D721Med (cell line): Measurements from ENCODE around the gene SPO11.

Experiments used
- DNase-seq: peaks from one replicate; pipeline ENCODE4 v3.0.0; 2011; ENCODE audit warnings: low spot score; ENCODE audit not compliant: insufficient read length
- FAIRE-seq: peaks from 2 replicates; lab custom pipeline; 2011; peaks lifted over from hg19 to GRCh38; lab: Jason Lieb, UNC
- CTCF ChIP-seq: IDR thresholded peaks from 2 replicates; pipeline ENCODE4 v1.5.1; 2012; ENCODE audit warnings: mild to moderate bottlenecking, control low read depth; ENCODE audit not compliant: insufficient read depth; ENCODE audit errors: missing control alignments

SPO11 gene

GRCh38 chr20:57371363-57371762, 41.8 kb downstream of the SPO11 start:
- no peak for TF ChIP-seq CTCF
- DNase-seq (no peak), FAIRE-seq (no peak)

GRCh38 chr20:57372157-57372556, 42.6 kb downstream of the SPO11 start:
- no peak for TF ChIP-seq CTCF
- no peak for DNase-seq
- no peak for FAIRE-seq

GRCh38 chr20:57372581-57373350, 43.2 kb downstream of the SPO11 start:
- DNase-seq (no peak), FAIRE-seq (no peak)
- TF ChIP-seq CTCF: no peak

- TF ChIP-seq CTCF: no peak
- FAIRE-seq: no peak
Observed at GRCh38 chr20:57374343-57374930, 44.8 kb downstream of the SPO11 start.

GRCh38 chr20:57374931-57375651, 45.5 kb downstream of the SPO11 start:
- no peak for TF ChIP-seq CTCF
- DNase-seq (no peak), FAIRE-seq (no peak)

More at GRCh38 chr20:57374343-57374930, 44.8 kb downstream of the SPO11 start:
- no peak for DNase-seq

GRCh38 chr20:57375652-57376230, 46.1 kb downstream of the SPO11 start:
- TF ChIP-seq CTCF: no peak
- no peak for FAIRE-seq
- DNase-seq: no peak
